Gastrocnemius medialis (tissue), 4 donors: ENCODE measurements around the gene ATOH8.

Experiments used
- POLR2A ChIP-seq, 2 donors: fragments of 450-650 bp; IDR thresholded peaks; one replicate each; pipeline ENCODE4 v1.6.1; 2017; ENCODE audit warnings: antibody characterized with exemption in 2 of 2, mild to moderate bottlenecking in 2 of 2, moderate library complexity in 2 of 2
- TF ChIP-seq, protein P1 (sequence below), 5 experiments: fragments of 450-650 bp in 3 of 5; fragments of 200-600 bp in 2 of 5; sonication (generic) in 2 of 5; IDR thresholded peaks in 4 of 5; conservative IDR thresholded peaks in 1 of 5; 1 replicate in 4 of 5; 2 replicates in 1 of 5; pipeline ENCODE4 v1.5.1; 2016 to 2019; ENCODE audit warnings: antibody characterized with exemption in 5 of 5, mild to moderate bottlenecking in 3 of 5, moderate library complexity in 3 of 5

DNA sequence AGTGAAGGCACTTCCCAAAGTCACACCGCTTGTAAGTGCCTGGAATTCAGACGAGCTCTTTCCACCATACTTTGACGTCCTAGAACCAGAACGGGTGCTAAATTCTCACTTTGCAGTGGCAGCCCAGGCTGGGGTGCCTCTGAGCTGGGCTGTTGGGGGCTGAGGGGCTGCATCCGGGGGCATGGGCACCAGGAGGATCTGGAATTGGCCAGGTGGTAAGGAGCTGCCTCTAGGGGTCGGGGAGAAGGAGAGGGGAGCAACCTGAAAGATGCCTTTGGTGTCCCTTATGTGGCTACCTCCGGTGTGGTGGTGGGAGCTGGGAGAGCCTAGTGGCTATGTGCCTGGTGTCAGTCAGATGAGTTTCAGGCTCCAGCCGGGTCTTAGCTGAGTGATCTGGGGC lies 7.1 kb downstream of the ATOH8 start:
- TF ChIP-seq, protein P1, sequence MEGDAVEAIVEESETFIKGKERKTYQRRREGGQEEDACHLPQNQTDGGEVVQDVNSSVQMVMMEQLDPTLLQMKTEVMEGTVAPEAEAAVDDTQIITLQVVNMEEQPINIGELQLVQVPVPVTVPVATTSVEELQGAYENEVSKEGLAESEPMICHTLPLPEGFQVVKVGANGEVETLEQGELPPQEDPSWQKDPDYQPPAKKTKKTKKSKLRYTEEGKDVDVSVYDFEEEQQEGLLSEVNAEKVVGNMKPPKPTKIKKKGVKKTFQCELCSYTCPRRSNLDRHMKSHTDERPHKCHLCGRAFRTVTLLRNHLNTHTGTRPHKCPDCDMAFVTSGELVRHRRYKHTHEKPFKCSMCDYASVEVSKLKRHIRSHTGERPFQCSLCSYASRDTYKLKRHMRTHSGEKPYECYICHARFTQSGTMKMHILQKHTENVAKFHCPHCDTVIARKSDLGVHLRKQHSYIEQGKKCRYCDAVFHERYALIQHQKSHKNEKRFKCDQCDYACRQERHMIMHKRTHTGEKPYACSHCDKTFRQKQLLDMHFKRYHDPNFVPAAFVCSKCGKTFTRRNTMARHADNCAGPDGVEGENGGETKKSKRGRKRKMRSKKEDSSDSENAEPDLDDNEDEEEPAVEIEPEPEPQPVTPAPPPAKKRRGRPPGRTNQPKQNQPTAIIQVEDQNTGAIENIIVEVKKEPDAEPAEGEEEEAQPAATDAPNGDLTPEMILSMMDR (IDR thresholded peaks at IDR 0.05 in 4 of 5, conservative IDR thresholded peaks at IDR 0.05 in 1 of 5), result no peak
- TF ChIP-seq POLR2A (IDR thresholded peaks at IDR 0.05), result no peak
